Esophagus squamous epithelium (tissue), 4 donors: Measurements from ENCODE around the gene ACOX2.

Experiments
- POLR2A ChIP-seq, 4 donors: fragments of 450-650 bp; IDR thresholded peaks; one replicate each; pipeline ENCODE4 v1.6.1; 2017; ENCODE audit warnings: antibody characterized with exemption in 4 of 4, mild to moderate bottlenecking in 4 of 4, moderate library complexity in 3 of 4
- TF ChIP-seq, protein P1 (sequence below), 6 experiments: fragments of 450-650 bp in 4 of 6; fragments of 200-600 bp in 2 of 6; sonication (generic) in 2 of 6; IDR thresholded peaks; one replicate each; pipeline ENCODE4 v1.5.1; 2016 to 2019; ENCODE audit warnings: antibody characterized with exemption in 6 of 6, mild to moderate bottlenecking in 4 of 6, moderate library complexity in 4 of 6

DNA sequence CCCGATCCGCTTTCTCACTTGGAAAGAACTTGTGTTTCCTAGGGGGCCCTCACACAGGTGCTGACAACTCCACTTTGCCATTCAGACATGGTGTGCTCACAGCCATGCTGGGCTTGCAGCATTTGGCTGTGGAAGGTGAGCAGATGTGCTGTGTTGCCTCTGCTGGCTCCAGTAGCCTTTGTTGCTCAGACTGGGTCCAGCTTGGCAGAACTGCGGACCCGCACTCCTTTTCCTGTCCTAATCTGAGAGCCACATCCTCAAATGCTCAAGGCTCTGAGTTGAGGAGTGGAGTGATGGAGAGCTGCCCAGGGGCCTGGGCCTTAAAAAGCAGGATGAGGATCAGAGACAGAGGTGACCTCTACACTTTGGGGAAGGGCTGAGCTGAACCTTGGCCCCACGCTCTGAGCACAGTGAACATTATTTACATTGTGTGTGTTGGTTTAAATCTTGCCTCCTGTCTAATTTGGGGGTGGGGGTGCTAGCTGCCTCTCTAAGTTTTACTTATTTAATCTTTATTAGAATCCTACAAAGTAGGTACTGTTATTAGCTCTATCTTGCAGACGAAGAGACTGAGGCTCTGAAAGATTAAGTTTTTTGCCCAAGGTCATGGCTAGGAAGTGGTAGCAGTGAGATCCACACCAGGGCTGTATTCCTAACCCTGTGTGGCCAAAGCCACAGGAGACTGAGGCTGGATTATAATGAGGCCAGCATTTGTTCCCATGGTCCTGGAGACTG is 17.2 kb downstream of the ACOX2 start:
- TF ChIP-seq, protein P1, sequence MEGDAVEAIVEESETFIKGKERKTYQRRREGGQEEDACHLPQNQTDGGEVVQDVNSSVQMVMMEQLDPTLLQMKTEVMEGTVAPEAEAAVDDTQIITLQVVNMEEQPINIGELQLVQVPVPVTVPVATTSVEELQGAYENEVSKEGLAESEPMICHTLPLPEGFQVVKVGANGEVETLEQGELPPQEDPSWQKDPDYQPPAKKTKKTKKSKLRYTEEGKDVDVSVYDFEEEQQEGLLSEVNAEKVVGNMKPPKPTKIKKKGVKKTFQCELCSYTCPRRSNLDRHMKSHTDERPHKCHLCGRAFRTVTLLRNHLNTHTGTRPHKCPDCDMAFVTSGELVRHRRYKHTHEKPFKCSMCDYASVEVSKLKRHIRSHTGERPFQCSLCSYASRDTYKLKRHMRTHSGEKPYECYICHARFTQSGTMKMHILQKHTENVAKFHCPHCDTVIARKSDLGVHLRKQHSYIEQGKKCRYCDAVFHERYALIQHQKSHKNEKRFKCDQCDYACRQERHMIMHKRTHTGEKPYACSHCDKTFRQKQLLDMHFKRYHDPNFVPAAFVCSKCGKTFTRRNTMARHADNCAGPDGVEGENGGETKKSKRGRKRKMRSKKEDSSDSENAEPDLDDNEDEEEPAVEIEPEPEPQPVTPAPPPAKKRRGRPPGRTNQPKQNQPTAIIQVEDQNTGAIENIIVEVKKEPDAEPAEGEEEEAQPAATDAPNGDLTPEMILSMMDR (IDR thresholded peaks at IDR 0.05): no peak
- TF ChIP-seq POLR2A (IDR thresholded peaks at IDR 0.05): no peak
